Germinal center (tissue), 1 donor: ENCODE data around the gene YAF2.
"Not testable (repeated sequence)": the region's sequence is repeated elsewhere in the genome, so short reads cannot be mapped to it uniquely, and the experiment has no call there.

Experiments used
- DNase-seq: peaks from one replicate; pipeline ENCODE4 v3.0.0; 2012; ENCODE audit warnings: mixed read lengths, low spot score

Gene YAF2

DNA sequence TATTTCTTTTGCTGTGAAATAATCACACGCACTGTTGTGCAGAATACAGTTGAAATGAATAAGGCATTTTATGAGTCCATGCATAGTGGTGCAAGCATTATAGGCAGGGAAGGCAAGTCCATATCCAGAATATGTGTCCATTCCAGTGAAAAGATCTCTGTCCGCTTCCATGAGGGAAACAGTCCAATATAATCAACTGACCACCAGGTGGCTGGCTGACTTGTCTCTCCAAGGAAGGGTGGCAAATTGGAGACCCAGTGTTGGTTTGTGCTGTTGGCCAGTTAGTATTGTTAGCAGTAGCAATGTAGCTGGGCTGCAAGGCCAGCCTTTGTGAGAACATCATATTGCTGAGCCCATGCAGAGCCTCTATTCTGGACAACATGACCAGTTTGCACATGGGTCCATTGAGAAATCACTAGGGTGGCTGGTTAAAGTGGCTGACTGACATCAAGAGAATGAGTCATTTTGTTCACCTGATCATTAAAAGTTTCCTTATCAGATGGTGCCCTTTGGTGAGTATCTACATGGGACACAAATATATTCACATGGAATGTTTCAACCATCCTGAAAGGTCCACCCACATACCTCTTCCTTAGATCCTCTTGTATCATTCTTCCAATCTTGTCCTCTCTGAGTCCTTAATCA, 17.3 kb upstream of the YAF2 start:
- no peak for DNase-seq

DNA sequence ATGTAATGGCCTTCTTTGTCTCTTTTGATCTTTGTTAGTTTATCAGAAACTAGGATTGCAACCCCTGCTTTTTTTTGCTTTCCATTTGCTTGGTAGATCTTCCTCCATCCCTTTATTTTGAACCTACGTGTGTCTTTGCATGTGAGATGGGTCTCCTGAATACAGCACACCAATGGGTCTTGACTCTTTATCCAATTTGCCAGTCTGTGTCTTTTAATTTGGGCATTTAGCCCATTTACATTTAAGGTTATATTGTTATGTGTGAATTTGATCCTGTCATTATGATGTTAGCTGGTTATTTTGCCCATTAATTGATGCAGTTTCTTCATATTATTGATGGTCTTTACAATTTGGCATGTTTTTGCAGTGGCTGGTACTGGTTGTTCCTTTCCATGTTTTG, 14.6 kb upstream of the YAF2 start:
- not testable (repeated sequence) for DNase-seq

DNA sequence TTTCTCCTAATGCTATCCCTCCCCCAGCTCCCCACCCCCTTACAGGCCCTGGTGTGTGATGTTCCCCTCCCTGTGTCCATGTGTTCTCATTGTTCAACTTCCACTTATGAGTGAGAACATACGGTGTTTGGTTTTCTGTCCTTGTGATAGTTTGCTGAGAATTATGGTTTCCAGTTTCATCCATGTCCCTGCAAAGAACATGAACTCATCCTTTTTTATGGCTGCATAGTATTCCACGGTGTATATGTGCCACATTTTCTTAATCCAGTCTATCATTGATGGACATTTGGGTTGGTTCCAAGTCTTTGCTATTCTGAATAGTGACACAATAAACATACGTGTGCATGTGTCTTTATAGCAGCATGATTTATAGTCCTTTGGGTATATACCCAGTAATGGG, 11.0 kb upstream of the YAF2 start:
- DNase-seq = not testable (repeated sequence)

DNA sequence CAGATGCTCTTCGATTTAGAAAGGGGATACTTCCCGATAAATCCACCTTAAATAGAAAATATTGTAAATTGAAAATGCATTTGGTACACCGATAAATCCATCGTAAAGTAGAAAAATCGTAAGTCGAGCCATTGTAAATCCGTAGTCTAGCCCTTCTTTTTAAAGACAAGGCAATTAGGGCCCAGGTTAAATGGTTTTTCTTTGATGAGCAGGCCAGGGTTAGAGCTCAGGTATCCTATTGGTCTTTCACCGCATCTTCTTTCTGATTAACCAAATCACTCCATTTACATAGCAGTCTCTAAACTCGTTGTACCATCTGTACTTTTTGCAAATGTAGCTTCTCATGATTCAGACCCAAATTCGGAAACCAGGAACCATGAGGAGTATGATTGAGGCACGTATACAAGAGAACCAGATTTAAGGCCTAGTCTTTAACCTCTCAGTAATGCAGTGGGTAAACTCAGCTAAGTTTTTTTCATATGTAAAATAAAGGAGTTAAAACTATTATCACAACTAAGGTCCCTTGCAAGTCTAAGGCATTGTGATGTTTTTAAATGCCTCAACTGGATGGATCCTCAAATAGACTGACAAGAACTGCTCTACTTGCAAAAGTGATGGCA, 2.2 kb upstream of the YAF2 start:
- DNase-seq = no peak

DNA sequence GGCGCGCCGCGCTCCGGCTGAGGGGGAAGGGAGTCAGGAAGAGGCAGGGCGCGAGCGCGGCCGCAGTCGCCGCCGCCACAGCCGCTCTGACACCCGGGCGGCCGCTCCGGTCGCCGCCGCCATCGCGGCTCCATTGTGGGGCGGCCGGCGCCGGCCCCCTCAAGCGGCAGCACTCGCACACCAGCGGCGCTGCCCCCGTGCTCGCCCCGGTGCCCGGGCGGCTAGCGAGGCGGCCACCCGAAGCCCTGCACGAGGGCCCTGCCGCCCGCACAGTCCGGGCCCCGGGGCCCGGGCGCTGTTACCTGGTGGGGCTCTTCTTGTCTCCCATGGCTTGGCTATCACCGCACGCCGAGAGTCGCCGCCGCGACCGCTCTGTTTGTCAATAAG, 202 bp downstream of the YAF2 start:
- peak; percentile 53 for DNase-seq

DNA sequence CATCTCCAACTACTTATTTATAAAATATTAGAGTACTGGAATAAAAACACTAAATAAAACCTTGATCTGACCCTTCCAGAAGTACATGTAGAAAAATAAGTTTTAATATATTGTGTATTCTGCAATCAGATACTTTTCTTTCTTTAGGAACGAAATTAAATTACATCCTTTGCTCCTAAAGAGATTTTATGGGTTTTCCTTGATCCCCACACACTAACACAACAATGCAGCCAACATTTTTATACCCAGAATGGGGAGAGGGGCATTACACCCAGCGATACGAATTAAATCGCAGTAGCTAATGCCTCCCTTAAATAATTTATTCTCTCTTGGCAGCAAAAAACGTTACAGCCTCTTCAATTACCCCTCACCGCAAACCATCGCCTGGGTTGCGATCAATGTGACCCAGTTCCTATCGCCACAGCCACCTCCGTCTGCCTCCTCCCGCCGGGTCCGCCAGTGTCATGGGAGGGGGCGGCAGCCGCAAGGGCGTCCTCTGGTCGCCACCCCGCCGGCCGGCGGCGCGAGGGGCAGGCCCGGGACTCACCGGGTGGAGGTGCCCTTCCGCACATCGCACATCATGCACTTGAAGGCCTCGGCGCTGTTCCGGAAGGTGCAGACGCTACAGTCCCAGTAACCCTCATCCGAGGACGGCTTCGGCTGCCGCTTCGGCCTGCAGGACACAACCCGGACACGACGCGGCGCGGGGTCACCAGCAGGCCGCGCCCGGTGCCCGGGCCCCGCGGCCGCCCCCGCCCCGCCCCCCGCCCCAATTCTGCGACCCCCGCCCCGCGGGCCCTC, 796 bp downstream of the YAF2 start:
- DNase-seq = peak; percentile 78

DNA sequence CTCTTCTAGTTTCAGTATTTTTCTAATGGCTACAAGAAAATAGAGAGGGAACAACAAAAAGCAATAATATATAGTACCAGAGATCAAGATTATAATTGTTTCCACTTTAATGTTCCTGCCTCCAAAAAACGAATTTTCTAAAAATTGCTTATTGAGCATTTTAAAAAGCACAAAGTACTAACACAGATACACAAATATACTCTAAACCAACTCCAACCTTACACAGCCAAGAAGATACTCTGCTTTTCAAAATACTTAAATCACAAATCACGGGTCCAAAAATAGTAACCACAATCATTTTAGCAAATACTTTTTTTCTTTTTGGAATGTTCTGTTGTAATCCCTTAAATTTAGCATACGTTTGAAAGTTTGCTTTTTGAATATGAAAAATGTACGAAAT, 2.0 kb downstream of the YAF2 start:
- DNase-seq = no peak

DNA sequence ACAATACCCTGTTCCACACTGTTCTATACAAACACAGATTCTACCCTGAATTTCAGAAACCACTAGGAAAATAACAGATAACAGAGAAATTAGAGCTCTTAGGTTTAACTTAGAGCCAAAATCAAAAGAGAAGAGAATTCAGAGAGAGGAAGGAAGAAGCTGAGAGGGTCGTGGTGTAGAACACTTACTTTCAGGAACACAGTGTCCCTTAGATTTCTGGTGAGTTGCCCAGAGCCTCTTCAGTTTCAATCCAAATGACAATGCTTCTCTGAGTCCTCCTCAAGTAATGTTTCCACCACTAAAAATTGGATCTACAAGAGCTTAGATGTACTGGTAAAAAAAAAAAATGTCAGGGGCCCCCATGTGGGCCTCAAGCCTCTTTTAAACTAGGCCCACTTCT, 2.6 kb downstream of the YAF2 start:
- no peak for DNase-seq

DNA sequence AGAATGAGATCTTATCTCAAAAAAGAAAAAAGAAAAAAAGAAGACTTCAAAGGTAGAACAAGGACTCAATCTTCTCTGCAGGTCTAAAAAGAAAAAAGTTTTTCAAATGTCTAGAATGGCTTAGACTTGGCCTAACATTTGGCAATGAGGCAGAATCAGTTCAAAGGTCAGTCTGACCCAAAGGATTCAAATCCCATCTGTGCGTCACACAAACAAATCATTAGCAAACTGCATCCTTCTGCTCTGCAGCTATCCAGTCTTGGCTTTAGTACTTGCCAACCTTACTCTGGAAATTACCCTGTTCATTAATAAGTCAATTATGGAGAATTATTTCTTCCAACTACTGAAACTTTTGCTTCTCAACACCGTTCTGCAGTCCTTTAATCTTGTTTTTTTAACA, 3.1 kb downstream of the YAF2 start:
- DNase-seq = no peak

DNA sequence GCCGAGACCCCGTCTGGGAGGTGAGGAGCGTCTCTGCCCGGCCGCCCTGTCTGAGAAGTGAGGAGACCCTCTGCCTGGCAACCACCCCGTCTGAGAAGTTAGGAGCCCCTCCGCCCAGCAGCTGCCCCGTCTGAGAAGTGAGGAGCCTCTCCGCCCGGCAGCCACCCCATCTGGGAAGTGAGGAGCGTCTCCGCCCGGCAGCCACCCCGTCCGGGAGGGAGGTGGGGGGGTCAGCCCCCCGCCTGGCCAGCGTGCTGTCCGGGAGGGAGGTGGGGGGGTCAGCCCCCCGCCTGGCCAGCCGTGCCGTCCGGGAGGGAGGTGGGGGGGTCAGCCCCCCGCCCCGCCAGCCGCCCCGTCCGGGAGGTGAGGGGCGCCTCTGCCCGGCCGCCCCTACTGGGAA, 10.5 kb downstream of the YAF2 start:
- DNase-seq = not testable (repeated sequence)

DNA sequence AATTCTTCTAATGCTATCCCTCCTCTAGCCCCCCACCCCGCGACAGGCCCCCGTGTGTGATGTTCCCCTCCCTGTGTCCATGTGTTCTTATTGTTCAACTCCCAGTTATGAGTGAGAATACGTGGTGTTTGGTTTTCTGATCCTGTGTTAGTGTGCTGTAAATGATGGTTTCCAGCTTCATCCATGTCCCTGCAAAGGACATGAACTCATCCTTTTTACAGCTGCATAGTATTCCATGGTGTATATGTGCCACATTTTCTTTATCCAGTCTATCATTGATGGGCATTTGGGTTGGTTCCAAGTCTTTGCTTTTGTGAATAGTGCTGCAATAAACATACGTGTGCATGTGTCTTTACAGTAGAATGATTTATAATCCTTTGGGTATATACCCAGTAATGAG, 13.5 kb downstream of the YAF2 start:
- not testable (repeated sequence) for DNase-seq

DNA sequence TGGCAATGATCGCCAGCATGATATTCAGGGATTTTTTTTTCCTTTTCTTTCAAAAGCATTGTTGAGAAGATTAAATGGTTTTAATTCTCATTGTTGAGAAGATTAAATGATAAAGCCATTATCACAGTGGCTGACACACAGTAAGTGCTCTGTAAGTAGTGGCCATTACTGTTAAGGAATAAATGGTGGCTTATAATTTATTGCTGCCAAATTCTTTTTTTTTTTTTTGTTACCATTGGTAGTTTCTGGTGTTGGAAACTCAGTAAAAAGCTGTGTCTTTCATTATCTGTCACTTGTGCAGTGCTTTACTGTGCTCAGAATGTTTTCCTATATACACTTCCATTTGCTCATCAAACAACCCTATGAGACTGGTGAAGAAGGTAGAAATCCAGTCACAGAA, 15.3 kb downstream of the YAF2 start:
- no peak for DNase-seq

DNA sequence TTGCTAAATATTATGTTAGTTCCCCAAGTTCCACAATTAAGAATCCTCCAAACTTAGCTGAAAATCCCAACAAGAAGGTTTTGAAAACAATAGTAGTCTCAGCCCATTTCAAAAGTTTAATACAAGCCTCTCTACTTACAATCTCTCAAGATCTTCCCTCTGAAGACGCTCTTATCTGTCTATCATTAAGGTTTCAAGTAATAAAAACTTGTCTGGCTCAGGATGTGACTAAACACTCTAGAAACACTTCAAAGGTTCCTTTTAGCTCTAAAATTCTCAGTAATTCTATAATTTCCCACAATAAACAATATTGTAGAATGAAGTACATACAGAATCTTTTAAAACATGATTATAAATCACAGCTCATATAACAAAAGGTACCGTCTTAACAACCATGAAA, 16.3 kb downstream of the YAF2 start:
- no peak for DNase-seq

DNA sequence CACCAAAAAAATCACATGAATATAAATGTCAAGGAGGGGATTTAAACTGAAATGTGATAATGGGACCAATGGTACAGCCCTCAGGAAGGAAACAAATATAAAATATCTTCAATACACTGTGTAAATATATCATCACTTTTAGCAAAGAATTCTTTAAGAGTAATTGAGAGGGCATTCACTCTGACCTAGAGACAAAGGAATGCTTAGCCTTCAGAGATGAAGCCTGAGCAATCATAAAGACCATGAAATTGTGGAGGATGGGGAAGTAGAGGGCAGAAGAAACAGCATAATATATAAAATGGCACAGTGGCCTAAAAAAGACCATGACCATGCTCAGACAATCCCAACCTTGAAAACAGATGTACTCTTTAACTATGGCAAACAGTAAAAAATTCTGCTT, 20.4 kb downstream of the YAF2 start:
- no peak for DNase-seq

DNA sequence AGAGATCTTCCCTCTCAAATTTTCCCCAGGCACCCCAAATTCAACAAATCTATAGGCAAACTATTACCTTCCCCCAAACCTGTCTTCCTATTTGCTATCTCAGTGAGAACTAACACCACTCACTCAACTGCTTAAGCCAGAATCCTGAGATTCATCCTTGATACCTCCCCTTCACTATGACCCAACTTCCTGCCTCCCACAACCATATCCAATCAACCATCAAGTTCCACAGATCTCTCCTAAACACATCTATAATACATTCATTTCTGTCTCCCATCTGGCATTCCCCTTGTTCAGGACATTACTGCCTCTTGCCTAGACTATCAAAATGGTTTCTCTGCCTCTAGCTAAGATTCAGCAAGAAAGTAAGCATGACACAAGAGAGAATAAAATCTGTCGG, 21.3 kb downstream of the YAF2 start:
- DNase-seq = no peak

DNA sequence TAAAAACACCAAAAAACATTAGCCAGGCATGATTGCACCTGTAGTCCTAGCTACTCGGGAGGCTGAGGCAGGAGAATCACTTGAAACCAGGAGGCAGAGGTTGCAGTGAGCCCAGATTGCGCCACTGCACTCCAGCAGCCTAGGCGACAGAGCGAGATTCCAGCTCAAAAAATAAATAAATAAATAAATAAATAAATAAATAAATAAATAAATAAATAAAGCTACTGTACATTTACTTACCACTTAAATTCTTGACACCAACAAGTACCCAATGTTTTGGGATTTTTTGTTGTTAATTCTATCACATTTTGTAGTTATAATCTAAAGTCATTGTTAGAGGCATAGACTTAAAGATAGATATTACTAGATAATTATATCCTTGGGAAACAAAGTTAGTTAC, 22.3 kb downstream of the YAF2 start:
- not testable (repeated sequence) for DNase-seq

DNA sequence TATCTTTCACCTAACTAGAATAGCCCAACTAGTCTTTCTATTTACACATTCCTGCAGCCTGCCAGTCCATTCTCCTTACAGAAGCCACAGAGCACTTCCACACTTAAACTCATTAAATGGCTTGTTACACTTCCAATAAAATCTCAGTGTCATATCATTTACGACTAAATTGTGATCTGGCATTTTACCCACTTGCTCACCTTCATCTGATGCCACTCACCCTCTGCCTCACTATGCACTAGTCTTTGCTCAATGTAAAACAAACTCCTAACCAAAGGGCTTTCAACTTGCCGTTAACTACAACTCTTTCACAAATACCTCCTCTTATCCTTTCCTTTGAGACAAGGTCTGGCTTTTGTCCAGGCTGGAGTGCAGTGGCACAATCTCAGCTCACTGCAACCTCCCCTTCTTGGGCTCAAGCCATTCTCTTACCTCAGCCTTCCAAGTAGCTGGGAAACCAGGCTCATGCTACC, 24.1 kb downstream of the YAF2 start:
- no peak for DNase-seq

DNA sequence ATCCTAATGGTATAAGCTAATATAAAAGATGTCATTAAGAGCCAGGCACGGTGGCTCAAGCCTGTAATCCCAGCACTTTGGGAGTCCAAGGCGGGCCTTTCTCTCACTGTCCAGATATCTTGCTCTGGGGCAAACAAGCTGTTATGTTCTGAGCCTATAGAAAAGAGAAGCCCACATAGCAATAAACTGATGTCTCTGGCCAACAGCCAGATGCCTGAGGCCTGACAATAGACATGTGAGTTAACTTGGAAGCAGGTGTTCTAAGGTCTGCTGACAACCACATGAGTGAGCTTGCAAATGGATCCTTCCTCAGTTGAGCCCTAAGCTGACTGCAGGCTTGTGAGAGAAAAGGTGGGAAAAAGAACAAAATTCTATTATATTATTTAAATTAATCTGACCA, 25.0 kb downstream of the YAF2 start:
- DNase-seq = no peak

DNA sequence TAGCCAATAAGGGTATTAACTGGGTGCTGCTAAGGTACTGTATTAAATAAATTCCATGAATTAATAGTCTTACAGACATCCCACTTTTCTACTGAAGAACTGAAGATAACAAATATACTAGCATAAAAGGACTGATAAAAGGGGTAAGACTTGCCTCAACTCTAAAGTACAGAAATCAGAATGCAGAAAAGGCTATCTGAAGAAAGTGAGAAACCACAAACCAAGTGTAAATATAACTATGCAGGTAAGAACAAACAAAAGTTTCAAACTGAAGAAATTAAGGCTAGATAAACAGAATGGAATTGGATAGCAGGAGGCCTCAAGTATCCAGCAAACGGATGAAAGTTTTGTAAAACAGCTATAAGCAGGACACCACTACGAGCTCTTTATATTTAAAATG, 29.5 kb downstream of the YAF2 start:
- no peak for DNase-seq

DNA sequence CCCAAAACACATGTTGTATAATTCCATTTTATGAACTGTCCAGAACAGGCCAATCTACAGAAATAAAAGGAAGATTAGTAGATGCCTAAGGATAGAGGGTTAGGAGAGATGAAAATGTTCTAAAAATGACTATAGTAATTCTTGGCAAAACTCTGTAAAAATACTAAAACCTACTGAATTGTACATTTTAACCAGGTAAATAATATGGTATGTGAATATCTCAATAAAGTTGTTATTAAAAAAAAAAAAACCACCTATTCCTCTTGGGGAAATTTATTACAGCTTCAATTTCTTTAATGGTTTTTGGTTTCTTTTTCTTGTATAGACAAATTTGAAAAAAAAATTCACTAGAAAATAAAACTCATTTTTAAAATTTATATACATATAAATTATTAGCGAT, 33.2 kb downstream of the YAF2 start:
- no peak for DNase-seq

DNA sequence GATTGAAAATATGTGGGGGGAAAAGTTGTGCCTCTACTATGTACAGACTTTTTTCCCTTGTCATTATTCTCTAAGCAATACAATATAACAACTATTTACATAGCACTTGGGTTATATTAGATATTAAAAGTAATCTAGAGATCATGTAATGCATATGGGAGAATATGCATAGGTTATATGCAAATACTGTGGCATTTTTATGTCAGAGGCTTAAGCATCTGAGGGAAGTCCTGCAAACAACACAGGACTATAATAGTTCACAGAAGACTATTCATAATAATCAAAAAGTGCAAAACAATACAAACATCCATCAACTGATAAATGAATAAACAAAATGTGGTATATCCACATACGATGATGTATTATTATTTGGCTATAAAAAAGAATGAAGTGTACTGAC, 33.7 kb downstream of the YAF2 start:
- no peak for DNase-seq

DNA sequence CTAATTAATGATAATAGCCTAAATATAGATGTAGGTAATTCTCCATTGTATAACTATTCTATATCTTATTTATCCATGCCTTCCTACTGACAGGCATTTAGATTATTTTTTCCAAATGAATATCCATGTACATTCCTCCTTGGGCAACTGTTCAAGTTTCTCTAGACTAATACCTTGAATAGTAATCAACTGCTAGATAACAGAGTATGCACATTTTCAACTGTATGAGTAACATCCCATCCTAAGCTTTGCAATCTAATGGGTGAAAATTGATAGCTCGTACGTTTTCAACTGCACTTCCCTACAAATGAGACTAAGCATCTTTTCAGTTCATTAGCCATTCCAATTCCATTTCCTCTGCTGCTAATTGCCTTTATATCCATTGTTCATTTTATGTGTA, 37.0 kb downstream of the YAF2 start:
- no peak for DNase-seq

DNA sequence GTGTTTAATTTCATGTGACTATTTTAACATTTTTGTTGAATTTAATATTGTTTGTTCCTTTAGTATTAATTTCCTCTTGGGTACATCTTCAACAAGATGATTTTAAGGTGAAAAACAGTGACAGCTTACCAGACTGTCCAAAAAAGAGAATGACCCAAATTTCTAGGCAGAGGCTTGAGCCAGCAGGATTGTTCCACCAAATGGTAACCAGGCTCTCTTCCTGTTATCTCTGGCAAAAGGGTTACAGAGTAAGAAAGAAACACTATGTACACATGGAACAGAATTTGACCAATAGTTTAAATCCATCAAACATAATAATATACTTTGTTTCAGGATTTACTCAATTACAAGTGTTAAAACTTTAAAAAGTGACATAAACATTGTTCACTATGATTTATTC, 39.0 kb downstream of the YAF2 start:
- DNase-seq = no peak
